ENCODE measurements around the gene TNS4. TPM values are rescaled to one million over a fixed set of nuclear protein-coding genes. Genes with fewer than 3 reads are reported as not detected.

Gene TNS4
- total and polyA plus RNA-seq, 7 donors, result 1.2 to 6.9 (median 1.8) TPM; not detected in 4

- no peak overlapping the region for H3K4me3 ChIP-seq
- TF ChIP-seq POLR2AphosphoS5 (IDR thresholded peaks at IDR 0.05), result no peak
- TF ChIP-seq POLR2A (IDR thresholded peaks at IDR 0.05), result no peak
- no peak for TF ChIP-seq EP300 (IDR thresholded peaks at IDR 0.05)
- no peak for TF ChIP-seq CTCF (IDR thresholded peaks at IDR 0.05)
- WGBS, 2 donors, result 87 to 95% methylated on average over 4 of the region's 4 CpGs
- H3K27me3 ChIP-seq, result no peaks in the 10 kb centered on the region
- no peaks in the 10 kb centered on the region for H3K9me3 ChIP-seq
- peak overlapping the region; percentile 45 to 89 (median 84) for H3K27ac ChIP-seq
- no peaks in the 10 kb centered on the region for H3K36me3 ChIP-seq
- H3K4me1 ChIP-seq, result peaks cover 0 to 66% (median 61%) of the 10 kb centered on the region in 4 donors
- DNase-seq, result no peak
- intact Hi-C loops (cut with DNase I), result loop anchor here (5.0 kb wide), 1 partner anchor 553 kb away; the partner anchor contains the start of gene PSMD3
Observed at GRCh38 chr17:40535438-40535837, 34.0 kb upstream of the TNS4 start.

- WGBS, 2 donors, result 85 to 89% methylated on average over 11 of the region's 11 CpGs
- DNase-seq, result peak; percentile 49
- intact Hi-C loops (cut with DNase I), result loop anchor here (5.0 kb wide), 2 partner anchors 42 to 552 kb away; partner anchors contain the start of gene PSMD3
- Histone ChIP-seq H3K4me3 (no peak overlapping the region), H3K9me3 (no peaks in the 10 kb centered on the region), H3K4me1 (peaks cover 0 to 61% (median 57%) of the 10 kb centered on the region in 4 donors), H3K36me3 (no peaks in the 10 kb centered on the region), H3K27ac (peak overlapping the region; percentile 14 to 84 (median 34)), H3K27me3 (no peaks in the 10 kb centered on the region)
- no peak for TF ChIP-seq EP300 (IDR thresholded peaks at IDR 0.05)
- no peak for TF ChIP-seq POLR2A (IDR thresholded peaks at IDR 0.05)
- TF ChIP-seq POLR2AphosphoS5 (IDR thresholded peaks at IDR 0.05), result no peak
- no peak for TF ChIP-seq CTCF (IDR thresholded peaks at IDR 0.05)
Observed at GRCh38 chr17:40534371-40535189, 33.2 kb upstream of the TNS4 start.

GRCh38 chr17:40533896-40534295 is 32.5 kb upstream of the TNS4 start:
- Histone ChIP-seq H3K36me3 (no peaks in the 10 kb centered on the region), H3K9me3 (no peaks in the 10 kb centered on the region), H3K4me1 (peaks cover 0 to 57% (median 52%) of the 10 kb centered on the region in 4 donors), H3K27me3 (no peaks in the 10 kb centered on the region), H3K4me3 (no peak overlapping the region), H3K27ac (peak overlapping the region; percentile 14 to 53 (median 30))
- peak; percentile 54 for DNase-seq
- intact Hi-C loops (cut with DNase I), result loop anchor here (1.0 to 5.0 kb wide), 5 partner anchors 42 to 175 kb away; no protein-coding TSS in a partner anchor
- WGBS, 2 donors, result 61 to 76% methylated on average over 4 of the region's 4 CpGs
- TF ChIP-seq EP300 (IDR thresholded peaks at IDR 0.05) (no peak), CTCF (IDR thresholded peaks at IDR 0.05) (no peak), POLR2A (IDR thresholded peaks at IDR 0.05) (no peak), POLR2AphosphoS5 (IDR thresholded peaks at IDR 0.05) (no peak)

- intact Hi-C loops (cut with DNase I), result loop anchor here (1.0 to 5.0 kb wide), 5 partner anchors 40 to 174 kb away; no protein-coding TSS in a partner anchor
- TF ChIP-seq POLR2A (IDR thresholded peaks at IDR 0.05) (no peak), EP300 (IDR thresholded peaks at IDR 0.05) (no peak), CTCF (IDR thresholded peaks at IDR 0.05) (no peak), POLR2AphosphoS5 (IDR thresholded peaks at IDR 0.05) (no peak)
- peaks cover 0 to 45% (median 41%) of the 10 kb centered on the region in 4 donors for H3K4me1 ChIP-seq
- H3K27ac ChIP-seq, result peak overlapping the region; percentile 36 to 58 (median 45)
- peak; percentile 37 for DNase-seq
- H3K9me3 ChIP-seq, result no peaks in the 10 kb centered on the region
- no peaks in the 10 kb centered on the region for H3K36me3 ChIP-seq
- no peak overlapping the region for H3K4me3 ChIP-seq
- H3K27me3 ChIP-seq, result no peaks in the 10 kb centered on the region
- WGBS, 2 donors, result 10 to 47% methylated on average over 6 of the region's 6 CpGs
Observed at GRCh38 chr17:40532520-40533253, 31.3 kb upstream of the TNS4 start.

Data from sigmoid colon (tissue), 7 donors.